ENCODE data around the gene SDK1.

- TF ChIP-seq, protein P1, sequence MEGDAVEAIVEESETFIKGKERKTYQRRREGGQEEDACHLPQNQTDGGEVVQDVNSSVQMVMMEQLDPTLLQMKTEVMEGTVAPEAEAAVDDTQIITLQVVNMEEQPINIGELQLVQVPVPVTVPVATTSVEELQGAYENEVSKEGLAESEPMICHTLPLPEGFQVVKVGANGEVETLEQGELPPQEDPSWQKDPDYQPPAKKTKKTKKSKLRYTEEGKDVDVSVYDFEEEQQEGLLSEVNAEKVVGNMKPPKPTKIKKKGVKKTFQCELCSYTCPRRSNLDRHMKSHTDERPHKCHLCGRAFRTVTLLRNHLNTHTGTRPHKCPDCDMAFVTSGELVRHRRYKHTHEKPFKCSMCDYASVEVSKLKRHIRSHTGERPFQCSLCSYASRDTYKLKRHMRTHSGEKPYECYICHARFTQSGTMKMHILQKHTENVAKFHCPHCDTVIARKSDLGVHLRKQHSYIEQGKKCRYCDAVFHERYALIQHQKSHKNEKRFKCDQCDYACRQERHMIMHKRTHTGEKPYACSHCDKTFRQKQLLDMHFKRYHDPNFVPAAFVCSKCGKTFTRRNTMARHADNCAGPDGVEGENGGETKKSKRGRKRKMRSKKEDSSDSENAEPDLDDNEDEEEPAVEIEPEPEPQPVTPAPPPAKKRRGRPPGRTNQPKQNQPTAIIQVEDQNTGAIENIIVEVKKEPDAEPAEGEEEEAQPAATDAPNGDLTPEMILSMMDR (IDR thresholded peaks at IDR 0.05; ENCODE audit: borderline replicate concordance, extremely low read depth, low read length, poor library complexity, severe bottlenecking): no peak
- no peak for TF ChIP-seq EZH2 (IDR thresholded peaks at IDR 0.05; ENCODE audit: borderline replicate concordance, low read depth, low read length, severe bottlenecking)
Observed at GRCh38 chr7:3549601-3550000, 248.5 kb downstream of the SDK1 start.
